SH-SY5Y (cell line): Measurements from ENCODE around the gene PARVG.

Source experiments
- GATA2 ChIP-seq: IDR thresholded peaks from 2 replicates; pipeline ENCODE4 v1.6.1; 2011; ENCODE audit warnings: mild to moderate bottlenecking, low read depth, low read length
- GATA3 ChIP-seq: IDR thresholded peaks from 2 replicates; pipeline ENCODE4 v1.6.1; 2011; ENCODE audit warnings: low read depth, mild to moderate bottlenecking, low read length, moderate library complexity

GRCh38 chr22:44151676-44152075 lies 29.0 kb upstream of the PARVG start:
- TF ChIP-seq GATA2 = no peak
- TF ChIP-seq GATA3 = no peak
